ENCODE data around the gene SUPT5H. TPM values are rescaled to one million over a fixed set of nuclear protein-coding genes. Genes with fewer than 3 reads are reported as not detected.

Gene SUPT5H
- total RNA-seq, 1 donor from 2014 or later: 102 TPM

GRCh38 chr19:39507715-39508364, 62.5 kb downstream of the SUPT5H start:
- intact Hi-C loops (cut with DNase I): no loop called here
- DNase-seq (ENCODE audit: low spot score) (no peak), ATAC-seq (no peak)

DNA sequence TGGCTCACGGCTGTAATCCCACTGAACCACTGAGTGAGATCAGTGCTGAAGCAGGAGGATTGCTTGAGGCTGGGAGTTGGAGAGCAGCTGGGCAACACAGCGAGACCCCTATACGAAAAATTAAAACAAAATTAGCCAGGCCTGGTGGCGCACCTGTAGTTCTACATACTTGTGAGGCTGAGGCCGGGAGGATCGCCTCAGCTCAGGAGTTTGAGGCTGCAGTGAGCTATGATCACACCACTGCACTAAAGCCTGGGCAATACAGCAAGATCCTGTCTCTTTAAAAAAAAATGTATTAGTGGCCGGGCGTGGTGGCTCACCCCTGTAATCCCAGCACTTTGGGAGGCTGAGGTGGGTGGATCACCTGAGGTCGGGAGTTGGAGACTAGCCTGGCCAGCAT, 63.2 kb downstream of the SUPT5H start:
- intact Hi-C loops (cut with DNase I): no loop called here
- ATAC-seq (no peak), DNase-seq (ENCODE audit: low spot score) (no peak)

DNA sequence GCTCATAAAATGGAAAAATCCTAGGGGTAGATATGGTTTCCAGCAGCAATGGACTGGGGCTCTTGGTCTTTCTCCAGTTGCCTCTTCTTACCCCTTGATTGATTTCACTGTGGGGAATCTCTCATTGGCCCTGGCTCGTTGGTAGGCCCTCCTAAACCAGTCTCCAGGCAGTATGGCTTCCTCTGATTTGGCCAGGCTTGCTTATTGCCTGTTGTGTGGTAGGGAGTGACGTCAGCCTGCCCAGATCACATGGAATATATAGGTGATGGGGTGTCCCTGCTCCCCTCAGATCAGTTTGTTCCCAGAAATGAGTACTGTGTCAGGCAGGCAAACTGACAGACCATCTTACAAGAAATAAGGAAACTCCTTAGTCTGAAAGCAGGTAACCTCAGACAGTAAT, 63.9 kb downstream of the SUPT5H start:
- no peak for DNase-seq (ENCODE audit: low spot score)
- intact Hi-C loops (cut with DNase I): no loop called here
- no peak for ATAC-seq

- intact Hi-C loops (cut with DNase I): no loop called here
- no peak for ATAC-seq
- DNase-seq (ENCODE audit: low spot score): no peak
Observed at GRCh38 chr19:39512988-39513387, 67.6 kb downstream of the SUPT5H start.

- ATAC-seq (peak; percentile 22), DNase-seq (ENCODE audit: low spot score) (no peak)
- intact Hi-C loops (cut with DNase I): no loop called here
Observed at GRCh38 chr19:39514840-39515550, 69.6 kb downstream of the SUPT5H start, which contains the start of gene SELENOV. Gene SELENOV, plus strand, starts transcription at chr19:39515139. Its CDS starts 74 bp downstream, at chr19:39515213.

DNA sequence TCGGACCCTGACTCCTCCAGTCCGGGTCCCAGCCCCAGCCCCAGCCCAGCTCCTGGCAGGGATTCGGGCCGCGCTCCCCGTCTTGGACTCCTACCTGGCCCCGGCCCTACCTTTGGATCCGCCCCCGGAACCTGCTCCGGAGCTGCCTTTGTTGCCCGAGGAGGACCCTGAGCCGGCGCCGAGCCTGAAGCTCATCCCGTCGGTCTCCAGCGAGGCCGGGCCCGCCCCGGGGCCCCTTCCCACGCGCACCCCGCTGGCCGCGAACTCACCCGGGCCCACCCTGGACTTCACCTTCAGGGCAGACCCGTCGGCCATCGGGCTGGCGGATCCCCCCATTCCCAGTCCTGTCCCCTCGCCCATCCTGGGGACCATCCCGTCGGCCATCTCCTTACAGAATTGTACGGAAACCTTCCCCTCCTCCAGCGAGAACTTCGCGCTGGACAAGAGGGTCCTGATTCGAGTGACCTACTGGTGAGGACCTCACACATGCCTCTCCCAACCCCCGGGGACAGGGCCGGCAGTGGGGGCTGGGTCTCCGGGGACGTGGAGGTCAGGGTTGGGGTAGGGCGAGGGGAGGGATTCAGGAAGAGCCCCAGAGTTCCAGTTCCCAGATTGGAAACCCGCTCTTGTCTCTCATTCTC, 70.3 kb downstream of the SUPT5H start:
- DNase-seq (ENCODE audit: low spot score) (peak; percentile 59), ATAC-seq (peak; percentile 15)
- intact Hi-C loops (cut with DNase I): no loop called here

DNA sequence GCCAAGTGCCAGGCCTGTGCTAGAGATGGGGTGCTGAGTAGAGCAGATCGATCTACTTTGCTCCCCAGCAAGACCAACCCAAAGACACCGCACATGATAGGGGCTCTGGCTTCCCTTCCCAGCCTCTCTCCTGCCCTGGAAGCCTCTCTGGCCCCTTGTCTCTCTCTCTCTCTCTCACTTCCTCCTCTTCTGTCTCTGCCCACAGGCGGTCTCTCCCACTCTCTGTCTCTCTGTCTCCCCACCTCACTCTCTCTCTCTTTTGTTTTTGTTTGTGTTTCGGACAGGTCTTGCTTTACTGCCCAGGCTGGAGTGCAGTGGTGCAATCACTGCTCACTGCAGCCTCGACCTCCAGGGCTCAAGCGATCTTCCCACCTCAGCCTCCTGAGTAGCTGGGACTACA, 70.9 kb downstream of the SUPT5H start:
- no peak for ATAC-seq
- no peak for DNase-seq (ENCODE audit: low spot score)
- intact Hi-C loops (cut with DNase I): no loop called here

- DNase-seq (ENCODE audit: low spot score) (no peak), ATAC-seq (no peak)
- intact Hi-C loops (cut with DNase I): no loop called here
Observed at GRCh38 chr19:39517432-39517831, 72.0 kb downstream of the SUPT5H start.

- ATAC-seq (no peak), DNase-seq (ENCODE audit: low spot score) (no peak)
- intact Hi-C loops (cut with DNase I): no loop called here
Observed at GRCh38 chr19:39518458-39518857, 73.1 kb downstream of the SUPT5H start.

DNA sequence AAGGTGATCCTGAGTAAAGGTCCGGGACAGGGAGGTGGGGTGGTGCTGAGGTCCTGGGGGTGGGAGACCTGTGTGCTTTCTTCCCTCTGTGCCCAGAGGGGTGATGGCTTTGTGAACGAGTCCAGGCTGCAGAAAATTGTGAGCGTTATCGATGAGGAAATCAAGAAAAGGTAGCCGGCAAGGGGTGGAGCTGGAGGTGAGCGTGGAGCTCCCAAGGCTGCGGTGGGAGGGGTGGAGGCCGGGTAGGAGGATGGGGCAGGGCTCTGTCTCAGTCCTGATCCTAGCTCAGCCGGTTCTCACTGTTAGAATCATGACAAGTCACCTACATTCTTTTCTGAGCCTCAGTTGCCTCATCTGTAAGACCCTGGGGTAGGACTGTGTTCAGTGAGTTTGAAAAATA, 73.6 kb downstream of the SUPT5H start:
- intact Hi-C loops (cut with DNase I): no loop called here
- DNase-seq (ENCODE audit: low spot score) (no peak), ATAC-seq (no peak)

DNA sequence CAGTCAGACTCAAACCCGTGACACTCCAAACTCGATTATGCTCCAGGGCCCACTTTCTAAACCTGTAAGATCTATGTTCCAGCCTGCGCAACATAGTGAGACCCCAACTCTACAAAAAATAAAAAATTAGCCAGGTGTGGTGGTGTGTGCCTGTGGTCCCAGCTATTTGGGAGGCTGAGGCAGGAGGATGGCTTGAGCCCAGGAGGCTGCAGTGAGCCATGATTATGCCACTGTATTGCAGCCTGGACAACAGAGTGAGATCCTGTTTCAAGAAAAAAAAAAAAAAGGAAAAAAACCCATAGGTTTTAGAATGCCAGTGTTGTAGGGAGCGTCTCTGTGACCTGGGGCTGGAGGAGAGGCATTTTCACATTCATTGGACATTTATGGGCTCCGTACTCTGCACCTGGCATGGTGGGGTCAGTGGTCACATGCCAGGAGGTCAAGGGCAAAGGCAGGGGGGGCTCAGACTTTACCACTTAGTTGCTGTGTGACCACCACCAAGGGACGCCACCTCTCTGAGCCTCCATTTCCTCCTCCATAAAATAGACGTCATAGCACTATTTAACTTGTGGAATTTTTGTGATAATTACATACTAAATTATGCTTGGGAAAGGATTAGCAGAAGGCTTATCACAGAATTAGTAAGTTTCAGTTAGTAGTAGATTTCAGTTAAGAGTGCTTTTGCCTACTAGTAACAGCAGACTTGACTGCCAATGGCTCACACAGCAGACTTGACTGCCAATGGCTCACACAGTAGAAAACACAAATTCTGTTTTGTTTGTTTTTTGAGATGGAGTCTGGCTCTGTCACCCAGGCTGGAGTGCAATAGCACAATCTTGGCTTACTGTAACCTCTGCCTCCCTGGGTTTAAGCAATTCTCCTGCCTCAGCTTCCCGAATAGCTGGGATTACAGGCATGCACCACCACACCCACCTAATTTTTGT, 75.4 kb downstream of the SUPT5H start:
- intact Hi-C loops (cut with DNase I): no loop called here
- DNase-seq (ENCODE audit: low spot score): no peak
- ATAC-seq: no peak

GRCh38 chr19:39524495-39524894, 79.1 kb downstream of the SUPT5H start:
- intact Hi-C loops (cut with DNase I): no loop called here
- ATAC-seq (no peak), DNase-seq (ENCODE audit: low spot score) (peak; percentile 25)

GRCh38 chr19:39525205-39525604, 79.8 kb downstream of the SUPT5H start:
- intact Hi-C loops (cut with DNase I): no loop called here
- ATAC-seq (no peak), DNase-seq (ENCODE audit: low spot score) (peak; percentile 10)

Small RNA genes within 50 kb of the gene (microRNA-seq; reads per million reads assigned to microRNA genes)
- 1.1 reads per million for gene MIR4530

Other genes starting within 250 kb of the SUPT5H start
- gene NCCRP1, start 248.6 kb upstream of the SUPT5H start, total RNA-seq: not detected
- not detected for gene SYCN, start 241.3 kb upstream of the SUPT5H start, total RNA-seq
- gene IFNL3, start 200.6 kb upstream of the SUPT5H start, total RNA-seq: not detected
- gene IFNL4, start 196.7 kb upstream of the SUPT5H start, total RNA-seq: not detected
- gene IFNL2, start 177.2 kb upstream of the SUPT5H start, total RNA-seq: not detected
- not detected for gene IFNL1, start 149.2 kb upstream of the SUPT5H start, total RNA-seq
- 1.3 TPM for gene LRFN1, start 124.7 kb upstream of the SUPT5H start, total RNA-seq
- 51.2 TPM for gene GMFG, start 109.5 kb upstream of the SUPT5H start, total RNA-seq
- gene SAMD4B, start 103.2 kb upstream of the SUPT5H start, total RNA-seq: 139 TPM
- 38.7 TPM for gene PAF1, start 54.5 kb upstream of the SUPT5H start, total RNA-seq
- 37.2 TPM for gene MED29, start 54.2 kb upstream of the SUPT5H start, total RNA-seq
- gene ZFP36, start 38.7 kb upstream of the SUPT5H start, total RNA-seq: 342 TPM
- 89.2 TPM for gene PLEKHG2, start 32.9 kb upstream of the SUPT5H start, total RNA-seq
- 1,367 TPM for gene RPS16, start 9.6 kb upstream of the SUPT5H start, total RNA-seq
- gene TIMM50, start 35.3 kb downstream of the SUPT5H start, total RNA-seq: 38.3 TPM
- not detected for gene DLL3, start 53.4 kb downstream of the SUPT5H start, total RNA-seq
- gene SELENOV, start 69.6 kb downstream of the SUPT5H start, total RNA-seq: not detected
- 4.3 TPM for gene EID2B, start 87.3 kb downstream of the SUPT5H start, total RNA-seq
- 11.8 TPM for gene EID2, start 94.6 kb downstream of the SUPT5H start, total RNA-seq
- gene LGALS13, start 156.9 kb downstream of the SUPT5H start, total RNA-seq: not detected
- not detected for gene LGALS16, start 210.3 kb downstream of the SUPT5H start, total RNA-seq